ENCODE data around the gene GASK1B.

The GASK1B gene

DNA sequence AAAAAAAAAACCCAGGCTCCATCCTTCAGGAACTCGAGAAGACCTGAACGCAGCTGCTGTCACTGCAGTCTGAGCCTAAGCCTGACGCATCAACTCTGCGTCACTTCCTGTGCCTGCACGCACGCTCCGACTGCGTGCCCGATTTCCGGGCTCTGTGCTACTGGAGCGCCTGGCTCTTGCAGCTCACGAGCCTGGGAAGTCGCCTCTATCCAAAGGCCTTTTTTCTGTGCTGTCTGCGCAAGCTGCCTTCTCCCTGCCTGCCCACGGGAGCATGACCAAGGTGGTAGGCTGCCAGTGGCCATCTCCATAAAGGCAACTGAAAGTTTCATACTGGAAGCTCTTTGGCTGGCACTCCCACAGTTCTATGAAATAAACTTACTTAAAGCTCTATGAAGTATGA, 9.9 kb upstream of the GASK1B start:
- no peak for DNase-seq (ENCODE audit: low read depth)

DNA sequence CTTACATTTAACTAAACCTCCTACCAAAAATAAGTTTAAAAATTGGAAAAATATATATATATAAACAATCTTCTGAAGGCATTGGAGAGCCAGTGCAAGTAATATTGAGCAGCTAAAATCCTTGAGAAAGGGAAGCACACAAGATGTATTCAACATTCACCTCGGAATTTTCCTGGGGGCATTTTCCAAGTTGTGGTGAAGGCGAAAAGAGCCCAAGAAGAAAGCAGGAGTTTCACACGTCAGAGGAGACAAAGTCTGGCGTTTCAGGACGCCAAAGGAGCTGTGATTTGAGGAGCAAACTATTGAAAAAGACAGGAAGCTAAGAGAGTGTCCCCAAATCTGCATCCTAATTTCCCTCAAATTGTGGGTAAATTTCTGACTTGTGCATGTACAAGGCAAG, 9.1 kb upstream of the GASK1B start:
- no peak for DNase-seq (ENCODE audit: low read depth)

GRCh38 chr4:158179465-158179864, 6.6 kb upstream of the GASK1B start:
- DNase-seq (ENCODE audit: low read depth): no peak

DNA sequence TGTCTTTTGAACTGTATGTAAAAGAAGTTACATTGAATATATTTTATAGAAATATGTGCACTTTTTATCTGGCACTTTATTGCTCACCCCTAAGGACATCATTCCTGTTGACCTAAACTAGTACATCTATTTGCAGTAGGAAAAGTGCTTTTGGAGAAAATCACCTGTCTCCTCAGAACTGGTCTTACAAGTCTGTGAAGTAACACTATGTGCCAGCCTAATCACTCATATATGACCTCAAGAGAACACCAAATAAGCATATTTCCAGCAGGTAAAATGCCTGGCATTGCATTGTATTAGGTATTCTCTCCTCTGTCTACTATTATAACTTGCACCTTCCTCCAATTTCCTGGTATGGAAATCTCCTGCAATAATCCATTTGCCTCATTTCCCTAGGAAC, 4.0 kb upstream of the GASK1B start:
- DNase-seq (ENCODE audit: low read depth): no peak

- DNase-seq (ENCODE audit: low read depth): no peak
Observed at GRCh38 chr4:158176108-158176507, 3.3 kb upstream of the GASK1B start.

- no peak for DNase-seq (ENCODE audit: low read depth)
Observed at GRCh38 chr4:158170691-158171561, 1.9 kb downstream of the GASK1B start.

- DNase-seq (ENCODE audit: low read depth): no peak
Observed at GRCh38 chr4:158169931-158170690, 2.7 kb downstream of the GASK1B start.

- no peak for DNase-seq (ENCODE audit: low read depth)
Observed at GRCh38 chr4:158169506-158169905, 3.3 kb downstream of the GASK1B start.

GRCh38 chr4:158168606-158169005, 4.2 kb downstream of the GASK1B start:
- DNase-seq (ENCODE audit: low read depth): no peak

- DNase-seq (ENCODE audit: low read depth): no peak
Observed at GRCh38 chr4:158166701-158167100, 6.1 kb downstream of the GASK1B start.

DNA sequence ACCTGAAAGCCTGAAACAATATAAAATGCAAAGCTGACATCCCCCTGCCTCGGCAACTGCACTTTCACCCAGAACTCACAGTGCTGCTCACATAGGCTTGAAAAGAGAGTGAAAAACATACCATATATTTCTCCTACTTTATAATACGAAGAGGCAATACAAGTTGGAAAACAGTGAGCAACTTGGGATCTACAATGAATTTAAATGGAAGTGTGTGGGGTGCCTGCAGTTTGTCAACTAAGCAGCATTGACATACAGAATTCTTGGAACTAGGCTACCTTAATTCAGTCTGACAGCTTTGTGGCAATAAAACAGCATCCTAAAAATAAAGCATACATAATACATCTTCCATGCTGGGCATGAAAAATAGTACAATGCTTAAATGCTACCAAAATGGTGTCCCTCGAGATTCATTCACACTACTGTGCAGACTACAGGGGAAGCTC, 8.0 kb downstream of the GASK1B start:
- DNase-seq (ENCODE audit: low read depth): no peak

DNA sequence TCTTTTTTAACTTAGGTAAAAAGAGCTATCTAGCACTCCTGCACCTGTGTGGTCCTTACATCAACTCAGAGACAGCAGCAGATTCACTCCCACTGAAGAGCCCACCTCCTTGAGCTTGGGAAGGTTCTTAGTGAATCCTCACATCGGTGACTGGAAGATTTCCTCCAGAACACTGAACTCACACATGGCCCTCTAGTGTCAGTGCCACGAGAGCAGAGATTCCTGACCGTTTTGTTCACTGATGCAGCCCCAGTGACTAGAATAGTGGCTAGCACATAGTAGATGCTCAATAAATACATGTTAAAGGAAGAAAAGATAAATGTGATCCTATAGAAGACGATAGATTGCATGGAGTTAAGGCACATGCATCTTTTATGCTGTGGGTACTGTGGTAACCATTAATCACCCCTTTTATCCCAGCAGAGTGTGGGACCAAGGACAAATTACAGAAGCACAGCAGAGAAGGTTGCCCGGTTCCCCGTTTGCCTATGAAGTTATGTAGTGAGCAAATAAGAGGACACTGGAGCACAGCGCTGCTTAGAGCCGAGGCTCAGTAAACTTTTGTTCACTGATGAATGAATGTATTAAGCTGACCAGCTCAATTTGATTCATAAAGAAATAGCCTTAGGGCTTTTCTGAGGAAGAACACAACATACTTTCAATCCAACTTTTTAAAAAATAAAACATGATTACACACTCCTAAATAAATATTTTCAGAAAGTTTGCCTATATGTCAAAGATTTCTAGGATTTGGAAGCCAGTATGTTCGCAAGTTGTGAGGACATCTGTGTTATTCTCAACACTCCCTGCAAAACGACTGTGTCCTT, 8.7 kb downstream of the GASK1B start:
- DNase-seq (ENCODE audit: low read depth): no peak

GRCh38 chr4:158162631-158163030, 10.2 kb downstream of the GASK1B start:
- DNase-seq (ENCODE audit: low read depth): no peak

- DNase-seq (ENCODE audit: low read depth): no peak
Observed at GRCh38 chr4:158161551-158162354, 11.1 kb downstream of the GASK1B start.

GRCh38 chr4:158159718-158160094, 13.1 kb downstream of the GASK1B start:
- no peak for DNase-seq (ENCODE audit: low read depth)

DNA sequence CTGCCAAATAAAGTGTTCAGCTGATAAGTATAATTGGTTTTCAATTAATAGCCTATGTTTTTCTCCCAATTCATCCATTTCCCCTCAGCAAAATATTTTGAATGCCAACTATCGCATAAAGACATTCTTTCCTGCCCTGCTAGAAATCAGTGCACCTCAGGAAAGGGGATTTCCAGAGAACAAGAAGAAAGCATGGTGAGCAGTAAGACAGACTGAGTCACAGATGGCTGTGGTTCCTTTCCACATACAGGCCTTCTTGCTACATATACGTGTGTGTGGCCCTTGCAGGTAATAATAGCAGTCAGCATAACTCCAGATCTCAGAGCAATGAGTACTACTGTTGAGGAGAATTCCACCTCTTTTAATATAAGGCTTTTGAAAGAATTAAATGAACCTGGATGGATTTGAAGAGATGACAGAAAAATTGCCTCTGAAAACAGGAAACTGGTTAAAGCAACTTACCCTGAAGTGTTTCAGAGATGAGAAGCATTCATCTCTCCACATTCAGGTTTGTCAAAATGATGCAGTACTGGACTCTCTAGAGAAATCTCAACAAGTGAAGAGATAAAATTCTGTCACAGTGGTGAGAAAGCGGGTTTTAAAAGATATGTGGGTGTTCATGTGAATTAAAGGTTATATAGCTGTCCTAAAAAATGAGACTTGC, 13.6 kb downstream of the GASK1B start:
- DNase-seq (ENCODE audit: low read depth): no peak

GRCh38 chr4:158157412-158157811, 15.4 kb downstream of the GASK1B start:
- DNase-seq (ENCODE audit: low read depth): no peak

DNA sequence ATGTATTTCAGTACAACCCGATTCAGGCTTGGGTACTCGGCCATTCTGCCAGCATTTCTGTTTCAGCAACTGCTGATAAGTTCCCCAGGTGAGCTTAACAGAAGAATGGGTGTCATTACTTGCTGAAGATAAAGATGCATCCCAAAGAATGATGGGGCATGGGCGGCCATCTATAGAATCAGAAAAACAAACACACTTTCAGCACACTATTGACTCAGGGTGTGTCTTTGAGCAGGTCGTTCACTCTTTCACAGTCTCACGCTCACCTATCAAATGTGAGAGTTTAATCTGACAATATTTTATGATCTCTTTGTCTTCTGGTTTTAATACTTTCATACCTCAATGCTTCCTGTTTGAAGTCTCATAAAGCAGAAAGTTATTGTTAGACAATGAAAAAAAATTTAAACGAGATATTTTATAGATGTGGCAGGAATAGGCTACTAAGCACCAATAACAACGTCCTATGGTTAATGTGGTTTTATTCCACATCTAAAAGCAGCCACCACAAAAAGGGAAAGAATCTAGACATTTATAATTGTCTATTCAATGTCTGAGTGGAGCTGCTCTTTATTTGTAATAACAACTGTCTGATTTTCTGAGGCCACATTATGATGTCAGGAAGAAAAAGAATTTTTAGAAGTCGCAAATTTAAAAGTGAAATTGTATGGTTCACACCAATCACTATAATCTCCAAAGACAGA, 17.0 kb downstream of the GASK1B start:
- DNase-seq (ENCODE audit: low read depth): no peak

DNA sequence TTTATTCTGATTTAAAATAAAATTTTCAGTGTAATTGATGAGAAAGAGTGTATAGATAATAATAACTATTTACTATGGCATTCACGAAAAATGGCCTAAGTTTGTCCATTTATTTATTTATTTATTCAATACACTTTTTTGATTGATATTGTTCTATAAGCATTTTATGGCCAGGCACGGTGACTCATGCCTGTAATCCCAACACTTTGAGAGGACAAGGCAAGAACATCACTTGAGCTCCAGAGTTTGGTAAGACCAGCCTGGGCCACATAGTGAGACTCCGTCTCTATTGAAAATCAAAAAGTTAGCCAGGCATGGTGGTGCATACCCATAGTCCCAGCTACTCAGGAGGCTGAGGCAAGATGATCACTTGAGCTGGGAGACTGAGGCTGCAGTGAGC, 25.7 kb downstream of the GASK1B start:
- DNase-seq (ENCODE audit: low read depth): no peak

DNA sequence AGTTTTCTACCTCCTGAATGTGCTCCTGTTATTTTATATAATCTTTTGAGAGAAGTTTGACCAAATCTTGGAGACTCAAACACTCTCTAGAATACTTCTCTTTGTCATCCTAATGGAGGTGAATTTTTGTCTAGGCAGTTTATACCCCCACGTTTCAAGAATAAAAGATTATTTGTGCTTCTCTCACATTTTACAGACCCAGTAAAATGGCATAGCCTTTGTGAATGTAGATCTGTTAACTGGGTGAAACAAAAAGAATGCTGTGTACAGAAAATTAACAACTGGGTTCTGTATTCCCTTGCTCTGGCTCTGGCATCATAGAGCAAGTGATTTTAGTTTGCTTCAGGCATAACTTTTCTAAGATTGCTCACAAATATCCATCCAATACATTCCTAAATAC, 26.1 kb downstream of the GASK1B start:
- DNase-seq (ENCODE audit: low read depth): no peak
